ENCODE measurements around the gene ITM2B.

GRCh38 chr13:48258430-48258829, 25.4 kb downstream of the ITM2B start:
- TF ChIP-seq, protein P1, sequence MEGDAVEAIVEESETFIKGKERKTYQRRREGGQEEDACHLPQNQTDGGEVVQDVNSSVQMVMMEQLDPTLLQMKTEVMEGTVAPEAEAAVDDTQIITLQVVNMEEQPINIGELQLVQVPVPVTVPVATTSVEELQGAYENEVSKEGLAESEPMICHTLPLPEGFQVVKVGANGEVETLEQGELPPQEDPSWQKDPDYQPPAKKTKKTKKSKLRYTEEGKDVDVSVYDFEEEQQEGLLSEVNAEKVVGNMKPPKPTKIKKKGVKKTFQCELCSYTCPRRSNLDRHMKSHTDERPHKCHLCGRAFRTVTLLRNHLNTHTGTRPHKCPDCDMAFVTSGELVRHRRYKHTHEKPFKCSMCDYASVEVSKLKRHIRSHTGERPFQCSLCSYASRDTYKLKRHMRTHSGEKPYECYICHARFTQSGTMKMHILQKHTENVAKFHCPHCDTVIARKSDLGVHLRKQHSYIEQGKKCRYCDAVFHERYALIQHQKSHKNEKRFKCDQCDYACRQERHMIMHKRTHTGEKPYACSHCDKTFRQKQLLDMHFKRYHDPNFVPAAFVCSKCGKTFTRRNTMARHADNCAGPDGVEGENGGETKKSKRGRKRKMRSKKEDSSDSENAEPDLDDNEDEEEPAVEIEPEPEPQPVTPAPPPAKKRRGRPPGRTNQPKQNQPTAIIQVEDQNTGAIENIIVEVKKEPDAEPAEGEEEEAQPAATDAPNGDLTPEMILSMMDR (IDR thresholded peaks at IDR 0.05) = no peak
- no peak for TF ChIP-seq POLR2A (IDR thresholded peaks at IDR 0.05)

Measured in Peyer's patch (tissue), 4 donors.